Measurements from ENCODE around the gene MPZL3. TPM values are rescaled to one million over a fixed set of nuclear protein-coding genes. Genes with fewer than 3 reads are reported as not detected.
"Not testable (repeated sequence)": the region's sequence is repeated elsewhere in the genome, so short reads cannot be mapped to it uniquely, and the experiment has no call there.

Gene MPZL3
- total RNA-seq, 1 experiment from 2014 or later = 2.0 TPM

DNA sequence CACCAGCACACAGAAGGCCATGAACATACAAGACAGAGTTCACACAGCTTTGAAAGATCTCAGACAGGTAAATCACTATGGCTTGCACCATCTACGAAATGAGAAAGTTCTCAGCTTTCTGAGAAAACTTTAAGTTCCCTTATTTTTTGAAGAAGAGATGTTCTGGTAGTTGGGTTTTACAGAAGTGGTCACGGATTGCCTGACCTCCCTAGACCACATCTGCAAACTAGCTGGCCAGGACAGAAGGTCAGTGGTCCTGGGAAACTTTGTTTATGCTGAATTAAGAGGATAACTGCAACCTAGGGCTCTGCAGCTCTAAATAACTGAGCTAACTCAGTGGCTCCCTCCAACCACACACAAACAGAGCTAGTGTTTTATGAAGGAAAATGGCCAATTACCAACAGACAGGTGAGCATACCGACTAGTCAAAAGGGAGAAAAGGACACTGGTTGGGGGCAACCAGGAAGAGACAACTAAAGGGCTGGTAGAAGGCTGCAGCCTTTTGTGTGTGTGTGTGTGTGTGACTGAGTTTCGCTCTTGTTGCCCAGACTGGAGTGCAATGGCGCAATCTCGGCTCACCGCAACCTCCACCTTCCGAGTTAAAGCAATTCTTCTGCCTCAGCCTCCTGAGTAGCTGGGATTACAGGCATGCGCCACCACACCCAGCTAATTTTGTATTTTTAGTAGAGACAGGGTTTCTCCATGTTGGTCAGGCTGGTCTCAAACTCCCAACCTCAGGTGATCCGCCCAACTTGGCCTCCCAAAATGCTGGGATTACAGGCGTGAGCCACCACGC lies 67.2 kb downstream of the MPZL3 start:
- DNase-seq (ENCODE audit: low spot score) = no peak

DNA sequence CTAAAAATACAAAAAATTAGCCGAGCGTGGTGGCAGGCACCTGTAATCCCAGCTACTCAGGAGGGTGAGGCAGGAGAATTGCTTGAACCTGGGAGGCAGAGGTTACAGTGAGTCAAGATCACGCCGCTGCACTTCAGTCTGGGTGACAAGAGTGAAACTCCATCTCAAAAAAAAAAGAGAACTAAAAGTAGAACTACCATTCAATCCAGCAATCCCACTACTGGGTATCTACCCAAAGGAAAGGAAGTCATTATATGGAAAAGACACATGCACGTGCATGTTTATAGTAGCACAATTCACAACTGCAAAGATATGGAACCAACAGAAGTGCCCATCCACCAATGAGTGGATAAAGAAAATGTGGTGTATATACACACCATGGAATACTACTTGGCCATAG lies 68.5 kb downstream of the MPZL3 start:
- DNase-seq (ENCODE audit: low spot score) = not testable (repeated sequence)

DNA sequence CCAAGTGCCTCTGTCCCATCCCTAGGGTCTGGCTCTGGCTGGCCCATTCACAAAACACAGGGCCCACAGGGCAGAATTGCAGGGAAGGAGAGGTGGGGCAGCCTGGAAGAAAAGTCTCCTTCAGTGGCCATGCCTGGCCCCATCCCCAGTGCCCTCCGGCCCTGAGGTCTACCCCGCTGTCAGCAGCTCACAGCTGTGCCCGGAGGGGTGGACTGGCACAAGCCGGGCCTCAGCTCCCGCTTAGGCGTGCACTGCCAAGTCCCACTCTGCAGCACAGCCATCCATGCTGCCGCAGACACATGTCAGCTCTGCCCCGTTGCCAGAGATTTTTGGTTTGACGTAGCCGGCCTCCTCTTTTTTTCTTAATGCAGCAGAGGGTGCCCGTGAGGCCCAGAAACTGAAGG lies 71.9 kb downstream of the MPZL3 start:
- no peak for DNase-seq (ENCODE audit: low spot score)

DNA sequence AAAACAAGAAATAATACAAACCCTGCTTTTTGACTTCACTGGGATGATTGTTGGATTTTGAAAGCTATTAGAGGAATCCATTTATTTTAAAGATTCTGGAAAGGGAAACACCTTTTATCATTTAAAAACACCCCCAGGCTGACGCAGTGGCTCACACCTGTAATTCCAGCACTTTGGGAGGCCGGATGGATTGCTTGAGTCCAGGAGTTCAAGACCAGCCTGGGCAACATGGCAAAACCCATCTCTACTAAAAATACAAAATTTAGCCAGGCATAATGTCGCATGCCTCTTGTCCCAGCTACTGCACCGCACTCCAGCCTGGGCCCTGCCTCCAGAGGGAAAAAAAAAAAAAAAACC lies 75.4 kb downstream of the MPZL3 start:
- DNase-seq (ENCODE audit: low spot score) = no peak

Other genes with a start within 250 kb of the MPZL3 start
- gene TMPRSS4, start 175.3 kb downstream of the MPZL3 start, total RNA-seq (2014; rRNA removed; shearing (Covaris generic)) = not detected in 2 replicates
- gene SMIM35, start 165.4 kb downstream of the MPZL3 start, total RNA-seq (2014; rRNA removed; shearing (Covaris generic)) = not detected in 2 replicates
- gene SCN4B, start 99.5 kb downstream of the MPZL3 start, total RNA-seq (2014; rRNA removed; shearing (Covaris generic)) = 0.84 TPM in 1 of 2 replicates, not detected in the other
- gene SCN2B, start 75.7 kb downstream of the MPZL3 start, total RNA-seq (2014; rRNA removed; shearing (Covaris generic)) = not detected in 2 replicates
- not detected in 2 replicates for gene JAML, start 27.4 kb downstream of the MPZL3 start, total RNA-seq (2014; rRNA removed; shearing (Covaris generic))
- gene MPZL2, start 11.9 kb upstream of the MPZL3 start, total RNA-seq (2014; rRNA removed; shearing (Covaris generic)) = not detected in 2 replicates
- not detected in 2 replicates for gene CD3E, start 52.4 kb upstream of the MPZL3 start, total RNA-seq (2014; rRNA removed; shearing (Covaris generic))
- gene CD3D, start 90.3 kb upstream of the MPZL3 start, total RNA-seq (2014; rRNA removed; shearing (Covaris generic)) = not detected in 2 replicates
- gene CD3G, start 92.0 kb upstream of the MPZL3 start, total RNA-seq (2014; rRNA removed; shearing (Covaris generic)) = not detected in 2 replicates
- gene UBE4A, start 107.2 kb upstream of the MPZL3 start, total RNA-seq (2014; rRNA removed; shearing (Covaris generic)) = 24.8 and 25.4 TPM in 2 replicates
- gene ATP5MG, start 149.2 kb upstream of the MPZL3 start, total RNA-seq (2014; rRNA removed; shearing (Covaris generic)) = 49.2 and 49.7 TPM in 2 replicates
- 15.2 and 19.1 TPM in 2 replicates for gene KMT2A, start 184.1 kb upstream of the MPZL3 start, total RNA-seq (2014; rRNA removed; shearing (Covaris generic))